ENCODE measurements around the gene SPACA4.

SPACA4 gene

DNA sequence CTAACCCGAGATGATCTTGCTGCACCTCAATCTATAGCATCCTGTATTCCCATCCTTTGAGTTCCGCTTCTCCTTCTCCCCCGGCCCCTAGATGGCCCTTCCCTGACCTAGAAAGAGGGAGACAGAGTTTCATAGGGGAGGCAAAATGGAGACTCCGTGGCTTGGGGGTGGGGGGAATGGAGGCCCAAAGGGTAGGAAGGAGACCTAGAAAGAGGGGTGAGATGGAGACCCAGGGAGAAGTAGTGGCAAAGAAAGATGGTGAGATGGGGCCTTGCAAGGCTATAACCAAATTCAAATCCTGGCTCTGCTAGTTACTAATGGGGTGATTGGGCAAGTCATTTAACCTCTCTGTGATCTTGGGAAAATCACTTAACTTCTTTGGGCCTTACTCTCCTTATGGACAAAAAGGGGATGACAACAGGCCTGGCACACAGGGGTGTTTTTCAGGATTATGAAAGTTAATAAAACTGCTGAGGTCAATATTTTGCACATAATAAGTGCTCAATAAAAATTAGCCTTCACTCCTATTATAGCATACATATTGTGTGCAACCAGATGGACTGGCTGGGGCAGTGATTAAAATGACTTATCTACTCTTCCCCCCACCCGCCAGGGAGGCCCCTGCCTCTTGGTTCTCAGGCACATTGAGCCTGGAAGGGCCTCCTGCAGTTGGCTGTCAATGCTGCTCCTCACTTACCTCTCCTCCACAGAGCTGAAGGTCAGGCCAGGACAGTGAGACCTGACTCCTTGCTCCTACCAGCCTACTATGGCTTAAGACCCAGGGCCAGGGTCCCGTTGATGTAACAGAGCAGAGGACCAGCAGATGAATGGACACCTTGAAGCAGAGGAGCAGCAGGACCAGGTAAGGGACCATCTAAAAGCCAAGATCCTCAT, 13.4 kb downstream of the SPACA4 start:
- no peak; the same call in 1 of the 2 replicates for TF ChIP-seq NFIC (IDR thresholded peaks at IDR 0.05)
- TF ChIP-seq CEBPB (IDR thresholded peaks at IDR 0.05), result no peak
- TF ChIP-seq EGR1 (IDR thresholded peaks at IDR 0.05), result no peak
- TF ChIP-seq, protein P1, sequence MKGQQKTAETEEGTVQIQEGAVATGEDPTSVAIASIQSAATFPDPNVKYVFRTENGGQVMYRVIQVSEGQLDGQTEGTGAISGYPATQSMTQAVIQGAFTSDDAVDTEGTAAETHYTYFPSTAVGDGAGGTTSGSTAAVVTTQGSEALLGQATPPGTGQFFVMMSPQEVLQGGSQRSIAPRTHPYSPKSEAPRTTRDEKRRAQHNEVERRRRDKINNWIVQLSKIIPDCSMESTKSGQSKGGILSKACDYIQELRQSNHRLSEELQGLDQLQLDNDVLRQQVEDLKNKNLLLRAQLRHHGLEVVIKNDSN (IDR thresholded peaks at IDR 0.05), result no peak
- no peak for TF ChIP-seq TAF1 (IDR thresholded peaks at IDR 0.05; ENCODE audit: low read depth)
- TF ChIP-seq TCF12 (IDR thresholded peaks at IDR 0.05; ENCODE audit: low read depth), result no peak
- TF ChIP-seq TEAD4 (IDR thresholded peaks at IDR 0.05), result no peak
- TF ChIP-seq, protein P2, sequence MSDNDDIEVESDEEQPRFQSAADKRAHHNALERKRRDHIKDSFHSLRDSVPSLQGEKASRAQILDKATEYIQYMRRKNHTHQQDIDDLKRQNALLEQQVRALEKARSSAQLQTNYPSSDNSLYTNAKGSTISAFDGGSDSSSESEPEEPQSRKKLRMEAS (IDR thresholded peaks at IDR 0.05), result no peak
- TF ChIP-seq, protein P3, sequence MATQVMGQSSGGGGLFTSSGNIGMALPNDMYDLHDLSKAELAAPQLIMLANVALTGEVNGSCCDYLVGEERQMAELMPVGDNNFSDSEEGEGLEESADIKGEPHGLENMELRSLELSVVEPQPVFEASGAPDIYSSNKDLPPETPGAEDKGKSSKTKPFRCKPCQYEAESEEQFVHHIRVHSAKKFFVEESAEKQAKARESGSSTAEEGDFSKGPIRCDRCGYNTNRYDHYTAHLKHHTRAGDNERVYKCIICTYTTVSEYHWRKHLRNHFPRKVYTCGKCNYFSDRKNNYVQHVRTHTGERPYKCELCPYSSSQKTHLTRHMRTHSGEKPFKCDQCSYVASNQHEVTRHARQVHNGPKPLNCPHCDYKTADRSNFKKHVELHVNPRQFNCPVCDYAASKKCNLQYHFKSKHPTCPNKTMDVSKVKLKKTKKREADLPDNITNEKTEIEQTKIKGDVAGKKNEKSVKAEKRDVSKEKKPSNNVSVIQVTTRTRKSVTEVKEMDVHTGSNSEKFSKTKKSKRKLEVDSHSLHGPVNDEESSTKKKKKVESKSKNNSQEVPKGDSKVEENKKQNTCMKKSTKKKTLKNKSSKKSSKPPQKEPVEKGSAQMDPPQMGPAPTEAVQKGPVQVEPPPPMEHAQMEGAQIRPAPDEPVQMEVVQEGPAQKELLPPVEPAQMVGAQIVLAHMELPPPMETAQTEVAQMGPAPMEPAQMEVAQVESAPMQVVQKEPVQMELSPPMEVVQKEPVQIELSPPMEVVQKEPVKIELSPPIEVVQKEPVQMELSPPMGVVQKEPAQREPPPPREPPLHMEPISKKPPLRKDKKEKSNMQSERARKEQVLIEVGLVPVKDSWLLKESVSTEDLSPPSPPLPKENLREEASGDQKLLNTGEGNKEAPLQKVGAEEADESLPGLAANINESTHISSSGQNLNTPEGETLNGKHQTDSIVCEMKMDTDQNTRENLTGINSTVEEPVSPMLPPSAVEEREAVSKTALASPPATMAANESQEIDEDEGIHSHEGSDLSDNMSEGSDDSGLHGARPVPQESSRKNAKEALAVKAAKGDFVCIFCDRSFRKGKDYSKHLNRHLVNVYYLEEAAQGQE (IDR thresholded peaks at IDR 0.05; ENCODE audit: low read depth), result no peak

DNA sequence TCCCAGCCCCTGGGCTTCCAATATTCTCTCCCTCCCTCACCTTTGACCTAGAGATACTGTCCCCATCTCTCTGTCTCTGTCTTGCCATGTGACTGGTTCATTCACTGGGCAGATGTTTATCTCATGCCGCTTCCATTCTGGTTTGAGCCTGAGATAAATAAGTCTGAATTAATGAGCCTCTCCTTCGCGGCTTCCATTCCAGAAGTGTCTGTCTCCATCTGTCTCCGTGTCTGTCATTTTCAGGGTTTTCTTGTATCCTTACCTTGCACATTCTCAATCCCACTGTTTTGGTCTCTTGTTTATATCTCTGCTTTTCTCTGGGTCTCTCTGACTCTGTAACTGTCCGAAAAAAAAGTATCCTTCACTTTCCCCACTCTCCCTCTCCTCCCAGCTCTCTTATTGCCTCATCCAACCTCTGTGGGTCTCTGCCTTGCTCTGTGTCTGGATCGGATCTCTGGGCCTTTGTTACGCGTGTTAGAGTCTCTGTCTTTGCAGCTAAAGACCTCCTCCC, 17.1 kb downstream of the SPACA4 start:
- TF ChIP-seq EGR1 (IDR thresholded peaks at IDR 0.05), result no peak
- no peak for TF ChIP-seq FOXM1 (IDR thresholded peaks at IDR 0.05; ENCODE audit: borderline replicate concordance, low read depth)
- no peak for TF ChIP-seq RAD21 (IDR thresholded peaks at IDR 0.05; ENCODE audit: low read depth)
- TF ChIP-seq, protein P3 (IDR thresholded peaks at IDR 0.05; ENCODE audit: low read depth), result no peak
- TF ChIP-seq NFIC (IDR thresholded peaks at IDR 0.05), result no peak
- no peak for TF ChIP-seq YY1 (IDR thresholded peaks at IDR 0.05; ENCODE audit: low read depth)
- TF ChIP-seq TEAD4 (IDR thresholded peaks at IDR 0.05), result no peak
- TF ChIP-seq ZBTB7A (IDR thresholded peaks at IDR 0.05; ENCODE audit: low read depth), result no peak
- no peak for TF ChIP-seq TCF12 (IDR thresholded peaks at IDR 0.05; ENCODE audit: low read depth)
- no peak for TF ChIP-seq TAF1 (IDR thresholded peaks at IDR 0.05; ENCODE audit: low read depth)
- TF ChIP-seq, protein P1 (IDR thresholded peaks at IDR 0.05), result no peak
- TF ChIP-seq CREB1 (IDR thresholded peaks at IDR 0.05; ENCODE audit: low read depth), result no peak; the same call in 1 of the 2 replicates
- TF ChIP-seq, protein P2 (IDR thresholded peaks at IDR 0.05), result no peak
- TF ChIP-seq CEBPB (IDR thresholded peaks at IDR 0.05), result no peak
- no peak for TF ChIP-seq EP300 (IDR thresholded peaks at IDR 0.05; ENCODE audit: borderline replicate concordance)

DNA sequence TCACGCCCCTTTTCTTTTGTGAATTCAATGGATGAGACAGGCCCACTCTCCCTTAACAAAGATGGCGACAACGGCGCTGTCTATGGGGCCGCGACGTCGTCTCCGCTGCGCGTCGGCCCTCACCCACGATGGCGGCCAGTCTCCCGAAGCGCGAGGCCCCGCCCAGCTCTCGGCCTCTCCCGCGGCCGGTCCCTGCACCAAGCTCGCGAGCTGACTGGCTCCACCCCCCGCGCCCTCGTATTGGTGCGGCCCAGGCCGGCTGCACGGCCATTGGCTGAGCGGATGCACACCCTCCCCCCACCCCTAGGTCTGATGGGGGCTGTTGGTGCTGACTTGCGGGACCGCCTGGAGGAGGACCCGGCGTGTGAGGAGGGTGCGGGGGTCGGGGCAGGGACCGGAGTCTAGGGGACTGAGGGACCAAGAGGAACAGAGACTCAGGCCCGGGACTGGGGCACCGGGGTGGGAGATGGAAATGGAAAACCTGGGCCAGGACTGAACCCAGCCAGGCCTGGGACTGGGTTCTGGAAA, 17.6 kb downstream of the SPACA4 start:
- TF ChIP-seq CREB1 (IDR thresholded peaks at IDR 0.05; ENCODE audit: low read depth), result peak; percentile 37; the same call in 1 of the 2 replicates
- TF ChIP-seq FOXM1 (IDR thresholded peaks at IDR 0.05; ENCODE audit: borderline replicate concordance, low read depth), result no peak
- TF ChIP-seq YY1 (IDR thresholded peaks at IDR 0.05; ENCODE audit: low read depth), result peak; percentile 100
- TF ChIP-seq CEBPB (IDR thresholded peaks at IDR 0.05), result no peak
- TF ChIP-seq TAF1 (IDR thresholded peaks at IDR 0.05; ENCODE audit: low read depth), result no peak
- TF ChIP-seq TCF12 (IDR thresholded peaks at IDR 0.05; ENCODE audit: low read depth), result no peak
- TF ChIP-seq, protein P2 (IDR thresholded peaks at IDR 0.05), result peak; percentile 68
- no peak for TF ChIP-seq NFIC (IDR thresholded peaks at IDR 0.05)
- TF ChIP-seq EGR1 (IDR thresholded peaks at IDR 0.05), result peak; percentile 91
- peak; percentile 68; the same call in 1 of the 2 replicates for TF ChIP-seq ZBTB7A (IDR thresholded peaks at IDR 0.05; ENCODE audit: low read depth)
- TF ChIP-seq, protein P3 (IDR thresholded peaks at IDR 0.05; ENCODE audit: low read depth), result no peak
- TF ChIP-seq TEAD4 (IDR thresholded peaks at IDR 0.05), result no peak
- TF ChIP-seq RAD21 (IDR thresholded peaks at IDR 0.05; ENCODE audit: low read depth), result no peak
- TF ChIP-seq EP300 (IDR thresholded peaks at IDR 0.05; ENCODE audit: borderline replicate concordance), result no peak
- TF ChIP-seq, protein P1 (IDR thresholded peaks at IDR 0.05), result no peak
